Sigmoid colon (tissue), 4 donors: ENCODE measurements around the gene ESYT2.

Experiments
- EP300 ChIP-seq, 4 donors: sonication (generic); formaldehyde crosslinking; IDR thresholded peaks; one replicate each; pipeline ENCODE4 v1.6.1; 2017; ENCODE audit warnings: antibody characterized with exemption in 4 of 4
- POLR2A ChIP-seq, 2 donors: fragments of 450-650 bp; IDR thresholded peaks; one replicate each; pipeline ENCODE4 v1.6.1; 2016; ENCODE audit warnings: antibody characterized with exemption in 2 of 2, mild to moderate bottlenecking in 2 of 2, moderate library complexity in 2 of 2
- POLR2AphosphoS5 ChIP-seq, 4 donors: sonication (generic); formaldehyde crosslinking; IDR thresholded peaks; one replicate each; pipeline ENCODE4 v1.6.1; 2017; ENCODE audit warnings: antibody characterized with exemption in 4 of 4
- TF ChIP-seq, protein P1 (sequence below), 4 experiments: fragments of 450-650 bp in 3 of 4; fragments of 200-600 bp in 1 of 4; IDR thresholded peaks; one replicate each; pipeline ENCODE4 v1.5.1; 2016 to 2019; ENCODE audit warnings: antibody characterized with exemption in 4 of 4, mild to moderate bottlenecking in 3 of 4, moderate library complexity in 2 of 4

DNA sequence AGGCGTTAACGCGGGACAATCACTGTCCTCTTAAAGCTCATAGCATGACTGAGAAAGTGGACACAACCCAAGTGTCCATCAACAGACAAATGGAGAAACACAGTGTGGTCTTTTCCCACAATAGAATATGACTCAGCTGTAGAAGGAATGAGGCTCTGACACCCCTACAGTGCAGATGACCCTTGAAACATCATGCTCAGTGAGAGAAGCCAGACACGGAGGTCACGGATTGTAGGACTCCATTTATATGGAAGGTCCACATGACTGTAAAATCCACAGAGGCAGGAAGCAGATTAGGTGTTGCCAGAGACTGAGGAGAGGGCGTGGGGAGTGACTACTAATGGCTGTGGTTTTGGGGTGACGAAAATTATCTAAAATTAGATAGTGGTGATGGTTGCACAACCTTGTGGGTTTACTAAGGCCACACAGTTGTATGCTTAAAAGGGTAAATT, 118.6 kb downstream of the ESYT2 start:
- TF ChIP-seq, protein P1, sequence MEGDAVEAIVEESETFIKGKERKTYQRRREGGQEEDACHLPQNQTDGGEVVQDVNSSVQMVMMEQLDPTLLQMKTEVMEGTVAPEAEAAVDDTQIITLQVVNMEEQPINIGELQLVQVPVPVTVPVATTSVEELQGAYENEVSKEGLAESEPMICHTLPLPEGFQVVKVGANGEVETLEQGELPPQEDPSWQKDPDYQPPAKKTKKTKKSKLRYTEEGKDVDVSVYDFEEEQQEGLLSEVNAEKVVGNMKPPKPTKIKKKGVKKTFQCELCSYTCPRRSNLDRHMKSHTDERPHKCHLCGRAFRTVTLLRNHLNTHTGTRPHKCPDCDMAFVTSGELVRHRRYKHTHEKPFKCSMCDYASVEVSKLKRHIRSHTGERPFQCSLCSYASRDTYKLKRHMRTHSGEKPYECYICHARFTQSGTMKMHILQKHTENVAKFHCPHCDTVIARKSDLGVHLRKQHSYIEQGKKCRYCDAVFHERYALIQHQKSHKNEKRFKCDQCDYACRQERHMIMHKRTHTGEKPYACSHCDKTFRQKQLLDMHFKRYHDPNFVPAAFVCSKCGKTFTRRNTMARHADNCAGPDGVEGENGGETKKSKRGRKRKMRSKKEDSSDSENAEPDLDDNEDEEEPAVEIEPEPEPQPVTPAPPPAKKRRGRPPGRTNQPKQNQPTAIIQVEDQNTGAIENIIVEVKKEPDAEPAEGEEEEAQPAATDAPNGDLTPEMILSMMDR (IDR thresholded peaks at IDR 0.05) = no peak
- TF ChIP-seq POLR2AphosphoS5 (IDR thresholded peaks at IDR 0.05) (no peak), EP300 (IDR thresholded peaks at IDR 0.05) (no peak), POLR2A (IDR thresholded peaks at IDR 0.05) (no peak)
